ENCODE measurements around the gene KCNG2. TPM values are rescaled to one million over a fixed set of nuclear protein-coding genes. Genes with fewer than 3 reads are reported as not detected.

Gene KCNG2
- total RNA-seq, 1 donor from 2014 or later, result 0.46 TPM

GRCh38 chr18:79853303-79853992, 55.7 kb downstream of the KCNG2 start:
- Histone ChIP-seq H3K27me3 (no peaks in the 10 kb centered on the region), H3K9me3 (no peaks in the 10 kb centered on the region), H3K4me3 (no peak overlapping the region), H3K27ac (no peak overlapping the region), H3K4me1 (no peaks in the 10 kb centered on the region), H3K36me3 (no peaks in the 10 kb centered on the region)
- ATAC-seq, result peak; percentile 3
- intact Hi-C loops (cut with DNase I), result no loop called here
- peak; percentile 65 for DNase-seq
- TF ChIP-seq CTCF (IDR thresholded peaks at IDR 0.05), result no peak

GRCh38 chr18:79853993-79854364, 56.2 kb downstream of the KCNG2 start:
- Histone ChIP-seq H3K4me3 (no peak overlapping the region), H3K27ac (no peak overlapping the region), H3K36me3 (no peaks in the 10 kb centered on the region), H3K4me1 (no peaks in the 10 kb centered on the region), H3K9me3 (no peaks in the 10 kb centered on the region), H3K27me3 (no peaks in the 10 kb centered on the region)
- DNase-seq (no peak), ATAC-seq (no peak)
- no peak for TF ChIP-seq CTCF (IDR thresholded peaks at IDR 0.05)
- intact Hi-C loops (cut with DNase I), result no loop called here

GRCh38 chr18:79855147-79855933, 57.6 kb downstream of the KCNG2 start:
- no peaks in the 10 kb centered on the region for H3K9me3 ChIP-seq
- ATAC-seq, result no peak
- H3K4me3 ChIP-seq, result no peak overlapping the region
- H3K36me3 ChIP-seq, result no peaks in the 10 kb centered on the region
- no peak overlapping the region for H3K27ac ChIP-seq
- intact Hi-C loops (cut with DNase I), result no loop called here
- DNase-seq, result peak; percentile 52
- H3K4me1 ChIP-seq, result no peaks in the 10 kb centered on the region
- no peaks in the 10 kb centered on the region for H3K27me3 ChIP-seq
- TF ChIP-seq CTCF (IDR thresholded peaks at IDR 0.05), result no peak

- peak; percentile 12 for ATAC-seq
- Histone ChIP-seq H3K4me1 (no peaks in the 10 kb centered on the region), H3K36me3 (no peaks in the 10 kb centered on the region), H3K27ac (no peak overlapping the region), H3K4me3 (peak overlapping the region; percentile 10), H3K27me3 (no peaks in the 10 kb centered on the region), H3K9me3 (no peaks in the 10 kb centered on the region)
- intact Hi-C loops (cut with DNase I), result no loop called here
- TF ChIP-seq CTCF (IDR thresholded peaks at IDR 0.05), result no peak
- peak; percentile 64 for DNase-seq
Measured at GRCh38 chr18:79856119-79857007, 58.6 kb downstream of the KCNG2 start.

- Histone ChIP-seq H3K4me3 (no peak overlapping the region), H3K9me3 (no peaks in the 10 kb centered on the region), H3K27ac (no peak overlapping the region), H3K4me1 (no peaks in the 10 kb centered on the region), H3K27me3 (no peaks in the 10 kb centered on the region), H3K36me3 (no peaks in the 10 kb centered on the region)
- intact Hi-C loops (cut with DNase I), result no loop called here
- ATAC-seq (peak; percentile 46), DNase-seq (peak; percentile 47)
- no peak for TF ChIP-seq CTCF (IDR thresholded peaks at IDR 0.05)
Measured at GRCh38 chr18:79857082-79857671, 59.4 kb downstream of the KCNG2 start.
